Activated naive CD4-positive, alpha-beta T cell treated with anti-CD3 and anti-CD28 coated beads, Interleukin-2, amount 50 U/mL, for 16 hours (primary cell): ENCODE data around the gene EMX2.

Experiments
- DNase-seq: peaks from one replicate; pipeline ENCODE4 v3.0.0-alpha.2; 2020

Gene EMX2

DNA sequence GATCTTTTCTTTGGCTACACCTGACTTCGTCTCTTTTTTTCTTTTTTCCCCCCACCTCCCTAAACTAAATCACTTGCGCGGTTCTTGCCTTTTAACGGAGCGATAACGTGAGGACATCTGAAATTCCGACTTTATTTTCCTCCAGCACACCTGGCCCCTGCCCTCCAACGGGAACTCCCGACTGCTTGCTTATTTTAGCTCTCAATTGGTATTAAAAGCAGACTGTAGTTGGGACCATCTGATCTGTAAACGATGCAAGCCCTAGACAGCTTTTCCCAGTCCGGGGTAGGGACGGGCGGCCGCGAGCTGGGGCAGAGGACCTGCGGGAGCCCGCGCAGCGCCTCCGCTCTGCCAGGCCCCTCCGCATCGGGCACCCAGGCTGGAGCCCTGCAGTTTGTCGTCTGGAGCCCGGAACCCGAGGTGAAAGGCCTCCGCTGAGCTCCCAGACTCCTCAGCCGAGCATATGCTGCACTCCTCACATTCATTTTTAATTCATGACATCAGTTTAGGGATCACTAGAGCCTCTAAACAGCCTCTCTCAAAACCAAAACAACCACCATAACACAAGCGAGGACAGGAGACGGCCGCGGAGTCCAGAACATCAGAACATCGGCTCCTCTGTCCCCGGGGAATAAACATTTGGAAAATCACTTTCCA, 10.0 kb upstream of the EMX2 start:
- DNase-seq, result no peak

DNA sequence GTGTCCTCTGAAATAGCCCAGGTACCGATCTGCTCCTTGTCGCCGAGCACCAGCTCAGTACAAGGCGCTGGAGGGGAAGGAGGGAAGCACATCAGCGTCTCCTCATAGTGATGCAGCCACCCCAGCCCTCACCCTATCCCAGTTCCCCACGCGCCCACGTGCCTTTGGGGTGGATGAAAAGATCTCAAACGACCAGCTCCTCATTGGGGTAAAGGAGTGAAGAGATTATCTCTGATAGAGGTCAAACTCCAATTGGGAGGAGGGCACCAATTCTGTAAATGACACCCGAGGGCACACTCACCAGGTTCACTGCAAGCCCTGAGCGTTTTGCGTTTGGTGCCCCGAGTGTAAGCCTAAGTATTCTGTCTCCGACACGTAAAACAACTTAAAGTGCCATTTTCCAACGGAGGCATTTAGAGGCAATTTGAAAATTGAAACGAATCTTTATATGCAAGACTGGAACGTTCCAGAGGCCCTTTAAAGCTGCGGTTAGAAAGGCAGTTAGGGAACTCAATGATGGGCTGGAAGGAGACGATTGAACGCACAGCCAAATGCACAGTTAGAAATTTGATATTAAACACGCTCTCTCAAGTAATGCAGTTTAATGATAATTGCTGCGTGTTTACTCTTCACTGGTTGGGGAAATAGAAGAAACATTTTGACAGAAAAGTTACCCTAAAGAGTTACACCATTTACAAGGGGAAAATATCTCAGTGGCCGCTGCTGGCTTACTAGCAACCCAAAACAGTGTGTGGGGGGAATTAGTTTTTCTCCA, 8.9 kb upstream of the EMX2 start:
- DNase-seq, result no peak

DNA sequence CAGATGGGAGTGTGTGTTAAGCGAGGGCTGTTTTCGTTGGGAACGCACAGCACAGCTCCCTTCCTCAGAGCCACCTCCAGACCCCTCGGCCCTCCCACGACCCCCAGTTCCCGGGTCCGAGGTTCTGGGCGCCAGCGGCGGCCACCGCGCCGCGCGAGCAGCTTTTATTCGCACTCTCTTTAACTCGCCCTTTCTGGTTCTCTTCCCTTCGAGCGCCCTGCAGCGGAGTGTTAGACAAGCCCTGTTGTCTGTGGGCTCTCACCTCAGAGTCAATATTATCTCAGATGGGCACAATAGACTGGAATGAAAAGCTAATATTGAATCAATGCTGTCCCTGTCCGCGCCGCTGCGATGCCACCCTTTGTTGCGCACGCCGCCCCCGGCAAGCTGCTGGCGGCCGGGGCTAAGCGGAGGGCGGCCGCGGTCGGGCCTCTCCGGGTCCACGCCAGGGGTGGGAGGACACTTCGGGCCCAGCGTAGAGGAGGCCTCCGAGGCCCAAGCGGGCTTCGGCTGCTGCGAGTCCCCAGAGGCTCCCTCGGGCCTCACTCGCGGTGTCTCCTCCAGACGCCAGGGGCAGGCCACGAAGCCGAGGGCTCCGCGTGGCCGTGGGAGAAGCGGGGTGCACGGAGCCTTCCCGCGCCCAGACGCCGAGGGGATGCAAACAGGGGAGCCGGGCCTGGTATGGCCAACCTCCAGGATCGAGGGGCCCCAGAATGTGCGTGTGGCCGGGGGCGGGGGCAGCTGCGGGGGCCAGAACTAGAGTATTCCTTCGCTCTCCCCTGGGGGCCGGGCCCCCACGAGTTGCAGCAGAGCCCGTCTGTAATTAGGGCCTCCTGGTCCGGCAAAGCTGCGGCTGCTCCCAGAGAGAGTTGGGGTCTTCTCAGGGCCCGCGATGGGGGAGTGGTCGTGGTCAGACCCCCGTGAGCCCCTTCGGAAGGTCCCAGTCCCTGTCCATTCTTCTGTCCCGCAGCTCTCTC, 7.9 kb upstream of the EMX2 start:
- no peak for DNase-seq

DNA sequence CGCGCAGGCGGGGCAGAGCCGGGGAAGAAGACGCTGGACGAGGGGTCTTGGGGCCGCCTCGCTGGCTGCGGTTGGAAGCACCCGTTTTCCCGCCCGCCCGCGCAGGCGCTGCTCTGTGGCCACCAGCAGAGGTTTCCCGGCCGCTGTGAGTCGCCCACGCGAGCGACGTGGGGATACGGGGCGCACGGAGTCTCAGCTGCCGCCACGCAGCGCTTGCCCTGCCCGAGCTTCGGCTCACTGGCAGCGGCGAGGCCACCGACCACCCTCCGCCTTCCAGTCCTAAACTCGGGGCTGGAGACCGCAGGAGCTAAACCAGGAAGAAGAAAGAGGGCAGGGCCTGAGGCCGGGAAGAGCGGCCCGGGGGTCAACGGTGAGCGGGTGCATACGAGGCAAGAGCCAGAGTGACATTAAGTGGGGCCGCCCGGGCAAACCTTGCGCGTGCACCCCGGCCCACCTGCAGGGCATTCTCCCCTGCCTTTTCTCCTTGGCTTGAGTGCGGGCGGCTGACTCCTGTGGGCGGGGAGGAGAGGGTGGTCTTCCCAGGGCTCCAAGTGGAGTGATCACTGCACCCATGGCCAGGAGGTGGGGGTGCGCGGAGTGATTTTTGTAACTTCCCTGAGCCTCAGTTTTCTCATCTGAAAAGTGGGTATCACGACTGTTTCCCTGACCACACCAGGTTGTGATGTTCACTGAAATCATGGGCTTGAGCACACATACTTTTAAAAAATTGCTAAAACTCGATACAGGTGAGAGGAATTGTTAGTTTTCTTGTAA, 7.1 kb upstream of the EMX2 start:
- DNase-seq, result no peak

DNA sequence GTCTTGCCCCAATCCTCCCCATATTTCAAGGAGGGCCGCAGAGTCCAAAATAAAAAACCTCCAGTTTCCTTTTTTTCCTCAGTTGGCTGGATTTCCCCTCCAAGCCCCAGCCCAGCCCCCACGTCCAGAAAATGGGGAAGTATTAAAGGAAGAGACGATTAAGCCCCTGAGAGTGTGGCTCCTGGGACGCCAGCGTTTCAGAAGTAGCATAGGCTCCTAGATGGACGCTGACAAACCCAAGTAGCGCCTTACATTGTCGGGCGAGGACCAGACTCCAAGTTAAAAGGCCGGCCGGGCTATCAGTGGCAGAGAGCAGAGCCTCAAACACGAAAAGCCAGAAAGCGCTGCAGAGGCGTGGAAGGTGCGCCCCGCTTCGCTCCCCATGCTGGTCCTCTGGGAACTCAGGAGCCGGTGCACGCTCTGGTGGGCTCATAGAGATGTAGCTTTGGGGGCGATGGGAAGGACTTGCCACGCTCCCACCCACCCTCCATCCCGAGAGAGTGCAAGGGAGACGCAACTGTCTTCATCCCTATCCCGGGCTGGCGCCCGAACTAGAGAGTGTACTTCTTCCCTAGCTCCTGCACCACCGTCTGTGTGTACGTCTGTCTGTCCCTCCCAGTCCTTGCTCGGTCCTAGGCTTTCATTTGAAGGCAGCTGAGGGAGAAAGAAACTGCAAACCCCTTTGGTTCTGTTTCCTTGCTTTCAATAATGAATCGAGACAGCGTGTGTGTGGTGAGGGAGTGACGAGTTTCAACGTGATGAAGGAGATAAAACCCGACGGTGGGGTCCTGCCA, 6.3 kb upstream of the EMX2 start:
- no peak for DNase-seq

DNA sequence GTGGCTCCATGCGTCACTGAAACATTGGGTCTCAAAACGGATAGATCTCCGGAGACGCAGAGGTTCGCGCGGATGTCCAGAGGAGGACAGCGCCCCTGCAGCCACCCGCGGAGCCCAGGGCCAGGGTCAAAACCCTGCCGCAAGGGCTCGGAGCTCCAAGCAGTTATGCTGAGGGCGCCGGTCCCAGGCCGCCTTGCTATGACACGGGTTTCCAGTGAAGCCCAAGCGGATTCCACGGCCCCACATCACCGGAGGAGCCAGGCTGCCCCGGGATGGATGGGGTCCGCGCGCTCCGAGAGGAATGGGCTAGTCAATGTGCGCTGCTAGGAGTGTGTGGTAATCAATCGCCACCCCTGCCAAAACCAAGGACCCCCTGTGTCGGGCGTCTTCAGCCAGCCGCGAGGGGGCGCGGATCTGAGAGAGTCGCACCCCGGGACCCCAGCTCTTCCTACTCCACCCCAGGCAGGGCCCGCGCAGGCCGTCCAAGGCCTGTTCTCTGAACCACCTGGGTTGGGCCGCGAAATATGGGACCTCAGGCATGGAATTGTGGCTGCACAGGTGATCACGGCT, 5.6 kb upstream of the EMX2 start:
- DNase-seq, result no peak

DNA sequence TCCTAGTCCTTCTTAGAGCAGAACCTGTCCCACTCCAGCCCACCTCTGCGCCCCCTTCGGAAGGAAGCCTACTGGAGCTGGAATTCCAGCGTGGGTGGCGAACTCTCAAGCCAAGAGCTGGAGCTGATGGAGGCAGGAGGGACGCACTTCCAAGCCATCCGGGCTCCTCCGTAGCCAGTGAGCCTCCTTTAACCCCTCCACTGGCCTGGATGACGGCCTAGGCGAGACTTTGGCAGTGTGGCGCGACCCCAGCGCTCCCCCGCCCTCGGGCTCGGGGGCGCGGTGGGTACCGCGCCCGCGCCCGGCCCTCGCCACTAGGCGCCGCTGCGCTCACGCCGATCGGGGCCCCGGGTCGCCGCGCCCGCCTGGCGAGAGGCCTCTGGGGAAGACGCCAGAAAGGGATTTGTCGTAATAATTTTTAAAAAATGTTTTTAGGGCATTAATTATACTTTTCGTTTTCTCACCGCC, 5.1 kb upstream of the EMX2 start:
- no peak for DNase-seq

DNA sequence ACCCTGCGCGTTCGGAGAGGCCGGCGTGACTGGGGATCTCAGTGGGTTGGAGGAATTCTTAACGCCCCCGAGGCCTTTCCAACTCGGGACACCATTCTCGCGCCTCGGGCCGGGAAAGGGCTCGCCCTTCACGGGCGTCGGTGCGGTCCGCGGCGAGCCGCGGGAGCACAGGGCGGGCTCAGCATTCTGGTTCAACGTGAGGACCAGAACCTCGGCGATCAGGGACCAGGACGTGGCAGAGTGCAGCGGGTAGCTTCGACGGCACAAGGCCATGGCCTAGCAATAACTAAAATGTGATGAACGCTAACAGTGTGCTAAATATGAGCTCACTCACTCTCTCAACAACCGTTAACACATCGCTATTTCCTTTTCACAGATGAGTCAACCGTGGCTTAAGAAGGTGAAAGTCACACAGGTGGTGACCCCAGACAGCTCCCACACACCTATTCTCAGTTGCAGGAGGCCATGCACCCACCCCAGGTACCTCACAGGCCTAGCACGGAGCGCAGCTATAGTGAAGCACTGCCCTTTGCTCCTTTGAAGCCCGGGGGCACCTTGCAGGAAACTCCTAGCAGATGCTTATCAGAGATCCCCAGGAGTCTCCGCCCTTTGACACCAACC, 4.5 kb upstream of the EMX2 start:
- DNase-seq, result no peak

DNA sequence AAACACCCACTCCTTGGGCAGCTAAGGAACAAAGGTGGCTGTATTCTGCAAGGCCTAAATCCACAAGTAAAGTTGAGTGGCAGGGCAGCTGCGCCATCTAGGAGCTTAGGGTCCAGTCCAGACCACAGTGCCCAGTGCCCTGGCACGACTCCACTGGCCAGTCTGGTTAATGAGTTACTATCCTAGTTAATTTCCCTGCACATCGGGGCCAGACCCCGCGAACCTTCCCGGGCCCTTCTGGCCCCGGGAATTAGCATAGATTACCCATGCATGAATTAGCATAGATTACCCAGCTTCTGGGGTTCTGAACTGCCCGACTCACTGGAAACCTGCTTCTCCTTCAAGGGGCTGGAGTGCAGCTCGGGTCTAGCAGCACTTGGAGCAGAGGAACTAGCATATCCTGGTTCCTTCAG, 3.2 kb upstream of the EMX2 start:
- no peak for DNase-seq

DNA sequence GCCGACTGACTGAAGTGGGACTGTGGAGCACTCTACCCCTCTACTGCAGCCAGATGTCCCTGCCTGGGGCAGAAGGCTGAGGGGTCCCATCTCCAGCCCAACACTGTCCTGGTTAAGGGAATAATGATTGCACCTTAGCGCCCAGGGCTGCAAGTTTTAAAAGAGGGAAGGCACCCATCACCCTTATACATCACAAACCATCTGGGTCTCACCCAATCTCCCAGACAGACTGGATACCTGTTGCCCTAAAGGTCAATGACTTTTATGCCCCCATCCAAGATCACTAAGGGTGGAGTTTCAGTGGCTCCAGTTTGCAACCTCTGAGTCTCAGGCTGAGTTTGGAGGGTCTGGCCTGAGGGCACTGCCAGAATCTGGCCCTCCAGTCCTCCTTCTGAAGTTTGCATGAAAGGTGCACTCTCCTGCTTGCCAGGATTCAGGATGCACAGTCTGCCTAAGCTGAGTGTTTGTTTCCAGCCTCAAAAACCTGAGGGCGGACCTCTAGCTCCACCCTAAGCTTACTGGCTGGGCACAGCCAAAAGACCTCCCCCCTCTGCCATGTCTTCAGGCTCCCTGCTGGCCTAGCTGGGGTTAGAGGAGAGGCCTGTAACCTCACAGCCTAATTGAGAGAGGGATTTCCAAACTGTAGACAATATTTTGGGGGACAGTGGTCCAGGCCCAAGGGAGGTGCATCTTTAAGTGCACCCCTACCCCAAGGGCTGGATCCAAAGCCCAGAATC, 2.5 kb upstream of the EMX2 start:
- no peak for DNase-seq

DNA sequence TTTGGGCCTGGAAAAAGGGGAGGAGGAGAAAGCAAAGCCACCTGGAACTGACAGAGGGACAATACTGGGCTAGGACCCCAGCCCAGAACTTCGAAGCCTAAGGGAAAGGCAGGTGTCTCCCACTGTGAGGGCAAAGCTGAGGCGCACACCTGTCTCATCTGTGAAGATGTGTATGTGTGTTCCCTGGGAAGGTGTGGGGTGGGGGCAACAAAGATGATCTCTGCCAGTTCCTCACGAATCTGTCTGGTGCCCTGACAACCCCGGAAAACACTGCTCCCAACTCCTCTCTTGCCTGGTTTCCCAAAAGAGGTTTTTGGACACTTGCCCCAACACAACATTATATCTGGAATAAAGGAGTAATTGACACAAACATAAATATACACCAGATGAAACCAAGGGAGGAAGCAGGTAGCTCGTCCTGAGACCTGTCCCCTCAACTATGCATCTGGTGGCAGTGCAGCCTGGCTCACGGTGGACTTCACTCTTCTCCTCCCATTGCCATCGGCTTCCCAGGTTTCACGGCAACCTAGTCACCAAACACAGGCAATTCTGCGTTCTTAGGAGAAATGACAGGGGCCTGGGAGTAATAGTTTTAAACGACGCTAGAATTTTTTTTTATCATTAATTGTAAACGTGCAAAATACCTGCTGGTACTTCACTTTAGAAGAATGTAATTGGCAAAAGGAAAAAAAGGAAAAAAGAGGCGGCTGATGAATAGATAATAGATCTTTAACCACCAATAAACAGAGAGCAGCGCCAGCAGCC, 1.7 kb upstream of the EMX2 start:
- DNase-seq, result no peak

DNA sequence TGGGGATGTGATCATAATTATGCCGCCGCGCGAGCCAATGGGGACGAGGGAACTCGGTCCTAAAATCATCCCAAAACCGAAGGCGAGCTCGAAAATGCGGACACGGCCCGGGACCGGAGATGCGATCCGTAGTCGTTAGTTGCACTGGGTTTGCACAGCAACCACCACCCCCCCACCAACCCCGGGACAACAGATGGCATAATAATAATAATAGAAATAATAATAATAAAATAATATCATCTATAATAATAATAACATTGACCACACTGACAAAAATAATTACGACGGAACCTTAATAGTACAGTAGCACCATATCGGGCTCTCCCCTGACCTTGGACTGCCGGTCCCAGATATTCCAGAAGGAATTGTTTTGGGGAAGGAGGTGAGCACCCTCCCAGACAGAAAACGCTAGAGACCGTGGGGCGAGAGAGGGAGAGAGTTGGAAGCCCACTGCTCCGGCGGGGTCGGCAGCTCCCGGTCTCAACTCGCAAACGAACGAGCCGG, 1.1 kb upstream of the EMX2 start:
- no peak for DNase-seq

DNA sequence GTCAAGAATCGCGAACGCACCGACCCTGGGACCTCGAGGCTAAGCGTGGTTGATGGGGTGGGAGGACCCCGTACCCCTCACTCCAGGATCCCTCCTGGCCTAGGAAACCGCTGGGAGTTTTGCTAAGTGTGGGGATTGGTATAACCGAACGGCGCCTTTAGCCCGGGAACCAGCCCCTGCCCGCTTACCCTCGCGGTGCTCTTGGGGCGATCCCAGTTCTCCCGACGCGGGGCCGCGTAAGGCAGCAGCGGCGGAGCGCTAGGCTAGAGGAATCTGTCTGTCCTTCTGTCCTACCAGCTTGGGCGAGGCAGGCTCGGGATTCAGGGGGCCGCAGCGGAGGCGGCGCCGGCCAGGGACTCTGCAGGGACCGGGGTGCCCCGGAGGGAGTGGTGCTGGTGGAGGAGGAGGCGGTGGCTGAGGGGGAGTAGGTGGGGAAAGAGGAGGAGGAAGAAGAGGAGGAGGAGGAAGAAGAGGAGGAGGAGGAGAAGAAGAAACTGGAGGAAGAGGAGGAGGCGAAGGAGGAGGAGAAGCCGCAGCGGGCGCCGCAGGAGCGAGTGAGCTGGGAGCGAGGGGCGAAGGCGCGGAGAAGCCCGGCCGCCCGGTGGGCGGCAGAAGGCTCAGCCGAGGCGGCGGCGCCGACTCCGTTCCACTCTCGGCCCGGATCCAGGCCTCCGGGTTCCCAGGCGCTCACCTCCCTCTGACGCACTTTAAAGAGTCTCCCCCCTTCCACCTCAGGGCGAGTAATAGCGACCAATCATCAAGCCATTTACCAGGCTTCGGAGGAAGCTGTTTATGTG, 439 bp upstream of the EMX2 start:
- DNase-seq, result no peak

DNA sequence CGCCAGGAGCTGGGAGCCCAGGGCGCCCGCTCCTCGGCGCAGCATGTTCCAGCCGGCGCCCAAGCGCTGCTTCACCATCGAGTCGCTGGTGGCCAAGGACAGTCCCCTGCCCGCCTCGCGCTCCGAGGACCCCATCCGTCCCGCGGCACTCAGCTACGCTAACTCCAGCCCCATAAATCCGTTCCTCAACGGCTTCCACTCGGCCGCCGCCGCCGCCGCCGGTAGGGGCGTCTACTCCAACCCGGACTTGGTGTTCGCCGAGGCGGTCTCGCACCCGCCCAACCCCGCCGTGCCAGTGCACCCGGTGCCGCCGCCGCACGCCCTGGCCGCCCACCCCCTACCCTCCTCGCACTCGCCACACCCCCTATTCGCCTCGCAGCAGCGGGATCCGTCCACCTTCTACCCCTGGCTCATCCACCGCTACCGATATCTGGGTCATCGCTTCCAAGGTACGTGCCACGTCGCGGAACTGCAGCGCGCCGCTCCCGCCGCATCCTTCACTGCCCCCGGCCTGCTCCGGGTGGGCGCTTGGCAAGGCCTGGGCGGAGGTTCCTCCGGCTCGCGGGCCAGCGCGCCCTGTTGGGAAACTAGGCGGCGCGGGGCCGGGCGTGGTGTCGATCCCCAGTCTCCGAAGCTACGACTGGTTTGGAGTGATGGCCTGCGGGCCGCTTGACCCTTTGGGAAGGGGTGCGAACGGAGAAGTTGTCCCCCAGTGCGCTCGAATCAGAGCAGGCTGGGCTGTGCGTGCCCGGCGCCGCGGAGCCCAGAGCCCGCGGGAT, 868 bp downstream of the EMX2 start:
- DNase-seq, result no peak

DNA sequence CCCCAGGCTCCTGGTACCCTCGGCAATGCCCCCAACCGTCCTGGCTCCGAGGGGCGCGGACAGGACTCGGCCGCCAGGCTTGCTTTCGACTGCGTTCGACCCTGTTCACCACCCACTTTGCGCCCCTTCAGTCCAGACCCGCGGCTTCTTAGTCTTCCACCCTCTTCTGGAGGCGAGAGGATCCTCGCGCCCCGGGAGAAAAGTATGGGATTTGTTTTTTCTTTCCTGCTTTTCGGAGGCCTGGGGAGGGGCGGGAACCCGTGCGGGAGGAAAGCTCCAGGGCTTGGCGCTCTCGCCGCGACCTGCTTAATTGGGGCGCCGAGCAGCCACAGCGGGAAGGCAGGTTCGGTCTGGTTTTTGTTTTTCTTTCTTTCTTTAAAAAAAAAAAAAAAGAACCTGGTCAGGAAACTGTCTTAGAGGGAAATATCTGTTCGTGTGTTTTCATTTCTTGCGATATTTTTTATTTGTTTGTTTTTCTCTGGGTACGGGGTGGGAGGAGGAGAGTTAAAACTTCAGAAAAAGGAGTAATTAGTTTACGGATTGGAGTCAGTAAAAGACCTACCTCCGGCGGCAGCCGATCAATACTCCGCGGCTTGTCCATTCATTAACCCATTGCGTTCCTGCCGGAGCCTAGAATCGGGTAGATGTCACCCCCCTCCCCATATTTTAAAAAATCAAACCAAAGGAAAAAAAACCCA, 1.6 kb downstream of the EMX2 start:
- no peak for DNase-seq

DNA sequence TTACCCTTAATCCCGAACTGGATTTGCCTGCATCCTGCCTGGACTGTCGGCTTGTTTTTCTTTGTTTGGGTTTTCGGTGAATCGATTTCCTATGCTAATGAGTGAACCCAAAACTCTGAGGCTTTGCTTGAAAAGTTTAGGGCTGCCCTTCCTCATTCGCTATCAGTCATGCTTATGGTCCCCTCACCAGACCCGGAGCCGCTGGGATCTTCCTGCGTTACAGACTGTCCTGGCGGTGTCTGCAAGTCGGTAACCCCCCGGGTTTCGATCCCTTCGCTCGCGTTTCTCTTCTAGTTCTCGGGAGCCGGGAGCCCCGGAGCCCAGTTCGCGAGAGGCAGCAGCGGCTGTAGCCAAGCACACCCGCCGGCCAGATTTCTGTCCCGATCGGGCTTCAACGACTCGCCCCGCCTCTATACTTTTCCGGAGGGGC, 2.2 kb downstream of the EMX2 start:
- no peak for DNase-seq
